K562 (cell line): ENCODE measurements around the gene LSM12. TPM values are rescaled to one million over a fixed set of nuclear protein-coding genes. Genes with fewer than 3 reads are reported as not detected.

ENCODE experiments used
- ATAC-seq: fragments of 200-7000 bp; cut with Tn5 transposase; 3 replicates; pipeline ENCODE4 v1.9.1; 2020; ENCODE audit warnings: moderate library complexity
- BruUV-seq: library from RNA; stranded (reverse); fragments of 400-500 nt; replicated peaks from 2 replicates; lab custom pipeline; 2021; lab: Mats Ljungman, UMichigan
- CTCF ChIA-PET: fragments of 300-600 bp; formaldehyde crosslinking; extraction: SDS; loops from one replicate; lab custom pipeline; 2021; ENCODE audit warnings: low intra/inter-chr PET ratio; lab: Yijun Ruan, JAX
- POLR2A ChIA-PET: fragments of 300-600, 350-650 bp; sonication (Branson Sonifier 250); formaldehyde crosslinking; extraction: SDS; loops from one replicate; lab custom pipeline; 2021; ENCODE audit warnings: antibody characterized with exemption, inconsistent platforms; lab: Yijun Ruan, JAX
- DNase-seq, 4 experiments: peaks; one replicate each; pipeline versions ENCODE4 v3.0.0 to v3.0.0-alpha.2; 2011 to 2018; ENCODE audit warnings: low spot score in 3 of 4, mixed read lengths in 3 of 4; ENCODE audit errors: extremely low read depth in 1 of 4
- FAIRE-seq: peaks from 2 replicates; lab custom pipeline; 2011; peaks lifted over from hg19 to GRCh38; lab: Jason Lieb, UNC
- H2AFZ ChIP-seq: 2 replicates; pipeline ENCODE4 v1.6.0; 2011; ENCODE audit warnings: low read depth, low read length, control low read depth, inconsistent platforms
- H3K27ac ChIP-seq: fragments of 200-600 bp; 3 replicates; pipeline ENCODE4 v1.8.0; 2011; ENCODE audit warnings: low read depth, mild to moderate bottlenecking, control low read depth, inconsistent platforms, low read length, moderate library complexity, mixed read lengths; ENCODE audit errors: extremely low read depth
- H3K27me3 ChIP-seq, 2 experiments: fragments of 300-600 bp in 1 of 2; 2 replicates in 1 of 2; 3 replicates in 1 of 2; pipeline versions ENCODE4 v1.6.0 to v1.8.0; 2011; ENCODE audit warnings: inconsistent platforms in 2 of 2, low read length in 2 of 2, mild to moderate bottlenecking in 1 of 2, mixed read lengths in 1 of 2, moderate library complexity in 1 of 2; ENCODE audit not compliant: control insufficient read depth in 2 of 2, insufficient read depth in 2 of 2
- H3K36me3 ChIP-seq: fragments of 300-600 bp; 3 replicates; pipeline ENCODE4 v1.8.0; 2011; ENCODE audit warnings: mild to moderate bottlenecking, low read length, inconsistent platforms; ENCODE audit not compliant: control insufficient read depth, insufficient read depth
- H3K4me1 ChIP-seq, 2 experiments: fragments of 200-600 bp in 1 of 2; replicated peaks in 1 of 2; 2 replicates in 1 of 2; 3 replicates in 1 of 2; pipeline versions ENCODE4 v1.5.1 to v1.8.0; 2011; ENCODE audit warnings: inconsistent platforms in 2 of 2, low read length in 2 of 2, mild to moderate bottlenecking in 1 of 2, mixed read lengths in 1 of 2, moderate library complexity in 1 of 2; ENCODE audit not compliant: control insufficient read depth in 2 of 2, insufficient read depth in 2 of 2
- H3K4me2 ChIP-seq: 2 replicates; pipeline ENCODE4 v1.6.1; 2011; ENCODE audit warnings: low read length, control low read depth, inconsistent platforms, mixed read lengths; ENCODE audit not compliant: insufficient read depth
- H3K4me3 ChIP-seq: fragments of 200-600 bp; sonication (generic), shearing (Covaris generic); 2 replicates; pipeline ENCODE4 v1.5.1; 2016; ENCODE audit warnings: control low read depth, inconsistent platforms
- H3K79me2 ChIP-seq: fragments of 200-600 bp; 3 replicates; pipeline ENCODE4 v1.8.0; 2011; ENCODE audit warnings: low read length, inconsistent platforms; ENCODE audit not compliant: control insufficient read depth, insufficient read depth
- H3K9ac ChIP-seq, 2 experiments: 2 replicates each; pipeline versions ENCODE4 v1.6.0 to v1.6.1; 2011; ENCODE audit warnings: low read depth in 2 of 2, low read length in 2 of 2, control low read depth in 1 of 2, inconsistent platforms in 1 of 2, mild to moderate bottlenecking in 1 of 2, mixed read lengths in 1 of 2; ENCODE audit not compliant: insufficient read depth in 1 of 2
- H3K9me1 ChIP-seq: one replicate; pipeline ENCODE4 v1.6.0; 2011; ENCODE audit warnings: inconsistent platforms, mild to moderate bottlenecking, low read length, moderate library complexity; ENCODE audit not compliant: control insufficient read depth, insufficient read depth
- H3K9me3 ChIP-seq: replicated peaks from 2 replicates; pipeline ENCODE4 v1.5.1; 2011; ENCODE audit warnings: low read depth, low read length, inconsistent platforms; ENCODE audit not compliant: control insufficient read depth, insufficient read depth
- H4K20me1 ChIP-seq: replicated peaks from 2 replicates; pipeline ENCODE4 v1.6.1; 2011; ENCODE audit warnings: low read length, inconsistent platforms, mixed read lengths; ENCODE audit not compliant: control insufficient read depth, insufficient read depth
- ARID3A ChIP-seq: IDR thresholded peaks from 2 replicates; pipeline ENCODE4 v1.6.1; 2012; ENCODE audit warnings: low read depth, low read length, improper control_type of control experiment, borderline replicate concordance
- CAMTA2 ChIP-seq: fragments of 250-450 bp; sonication (Bioruptor Pico); conservative IDR thresholded peaks from 2 replicates; pipeline ENCODE4 v1.5.1; 2022
- GABPA ChIP-seq: fragments of 200-800 bp; sonication (Bioruptor generic); conservative IDR thresholded peaks from 2 replicates; pipeline ENCODE4 v1.6.1; 2016; ENCODE audit warnings: low read depth, missing genetic modification characterization, missing compliant biosample characterization
- MED1 ChIP-seq: sonication (generic); formaldehyde crosslinking; IDR thresholded peaks from 2 replicates; pipeline ENCODE4 v1.8.1; 2023; ENCODE audit warnings: missing genetic modification reagents, borderline replicate concordance
- NCOA6 ChIP-seq: fragments of 450-650 bp; IDR thresholded peaks from 2 replicates; pipeline ENCODE4 v1.6.1; 2017; ENCODE audit warnings: mild to moderate bottlenecking
- POLR2G ChIP-seq: fragments of 200-400 bp; formaldehyde crosslinking; IDR thresholded peaks from 2 replicates; pipeline ENCODE4 v1.6.1; 2017; ENCODE audit warnings: low read depth, mild to moderate bottlenecking, antibody characterized with exemption, low read length, moderate library complexity
- RBFOX2 ChIP-seq: fragments of 200-400 bp; formaldehyde crosslinking; IDR thresholded peaks from 2 replicates; pipeline ENCODE4 v1.6.1; 2017; ENCODE audit warnings: low read depth, mild to moderate bottlenecking, low read length, moderate library complexity
- RBM39 ChIP-seq: fragments of 200-400 bp; formaldehyde crosslinking; optimal IDR thresholded peaks from 2 replicates; pipeline ENCODE3; 2018; ENCODE audit warnings: low read depth, low read length
- SLC30A9 ChIP-seq: fragments of 250-450 bp; sonication (Bioruptor Pico); IDR thresholded peaks from 2 replicates; pipeline ENCODE4 v1.8.0; 2022; ENCODE audit warnings: mild to moderate bottlenecking, moderate library complexity
- TCF3 ChIP-seq: sonication (generic); formaldehyde crosslinking; IDR thresholded peaks from 2 replicates; pipeline ENCODE4 v1.4.0; 2020; ENCODE audit warnings: mild to moderate bottlenecking, missing genetic modification reagents
- TSC22D4 ChIP-seq: fragments of 450-650 bp; IDR thresholded peaks from 2 replicates; pipeline ENCODE4 v1.6.1; 2016; ENCODE audit warnings: missing genetic modification characterization, missing biosample characterization, control low read depth
- ZBTB11 ChIP-seq, 3 experiments: fragments of 200-800 bp in 1 of 3; fragments of 250-450 bp in 1 of 3; fragments of 450-650 bp in 1 of 3; sonication (Bioruptor Pico) in 1 of 3; sonication (Bioruptor generic) in 1 of 3; formaldehyde crosslinking in 1 of 3; IDR thresholded peaks; 2 replicates each; pipeline versions ENCODE4 v1.6.1 to v1.8.0; 2016 to 2022; ENCODE audit warnings: mild to moderate bottlenecking in 2 of 3, missing genetic modification characterization in 2 of 3, missing compliant biosample characterization in 1 of 3, moderate library complexity in 1 of 3
- WGBS: fragments of 100-300 bp; shearing (Covaris generic); methylation state at CpG from one replicate; pipeline ENCODE4 v1.1.6; 2016; ENCODE audit warnings: low coverage, mixed read lengths; ENCODE audit not compliant: insufficient coverage; ENCODE audit errors: missing lambda C conversion rate; 5-methylcytosine and 5-hydroxymethylcytosine counted together
- in situ Hi-C: fragments of 300-500 bp; cut with MboI; formaldehyde crosslinking; loops from 4 replicates; pipeline ENCODE4 v1.15.0; 2018; ENCODE audit warnings: inconsistent platforms, mixed read lengths
- intact Hi-C: fragments of 100-400 bp; cut with micrococcal nuclease; formaldehyde crosslinking; loops from 2 replicates; pipeline ENCODE4 v1.14.2; 2022
- polyA plus RNA-seq, 8 experiments: library from polyadenylated mRNA; depleted of rRNA in 4 of 8; stranded (reverse) in 5 of 8; unstranded in 3 of 8; fragments of >200 nt; fragmentation: Nextera tagmentation in 2 of 8; fragmentation: Illumina TruSeq in 1 of 8; extraction: Ambion mirVana in 2 of 8; extraction: Trizol in 1 of 8; gene quantifications; 2 replicates each; pipeline versions ENCODE4 v1.2.1 to v1.2.3, GENCODE V29; 2011 to 2014; ENCODE audit warnings: inconsistent platforms in 1 of 8, missing spikeins in 1 of 8
- total RNA-seq, 7 experiments: library from RNA; depleted of rRNA in 6 of 7; stranded (reverse); fragments of >200 nt in 6 of 7; fragmentation: Illumina TruSeq in 2 of 7; extraction: Trizol in 2 of 7; gene quantifications; 2 replicates each; pipeline versions ENCODE4 v1.2.1 to v1.2.3, GENCODE V29; 2011 to 2021; ENCODE audit warnings: low replicate concordance in 1 of 7

LSM12 gene
- total and polyA plus RNA-seq, 9 of the 15 experiments (the other 6 are each of a cell fraction or from before 2014, with no cell fraction given), result 53.0 to 258 (median 89.3) TPM

- Histone ChIP-seq H3K4me1 (peaks cover 0 to 11% of the 10 kb centered on the region in 2 experiments; a peak in 1 of 5 replicates), H3K4me3 (no peak overlapping the region), H3K79me2 (no peaks in the 10 kb centered on the region), H3K27me3 (no peaks in the 10 kb centered on the region), H3K9ac (peak overlapping the region in 1 of 2 experiments; percentile 59; a peak in 2 of 4 replicates), H4K20me1 (no peaks in the 10 kb centered on the region), H3K9me1 (no peaks in the 10 kb centered on the region), H3K36me3 (peaks cover 51% of the 10 kb centered on the region; the same call in 2 of the 3 replicates), H3K9me3 (no peaks in the 10 kb centered on the region), H3K4me2 (no peak overlapping the region), H3K27ac (no peak overlapping the region), H2AFZ (no peak overlapping the region)
- in situ Hi-C loops (no loop called here), intact Hi-C loops (no loop called here)
- no peak for DNase-seq
- 86% methylated on average over 11 of the region's 19 CpGs for WGBS
- POLR2A ChIA-PET, result interaction anchor here (1.1 kb wide), 1 partner anchor 11 kb away, joined by 3 read pairs; the partner anchor contains the start of gene LSM12
- BruUV-seq, result no TSS peak
- no peak for FAIRE-seq
- ATAC-seq, result no peak
- TF ChIP-seq MED1 (CRISPR knock-in tag) (no peak), ZBTB11 (CRISPR knock-in tag; IDR thresholded peaks at IDR 0.05) (no peak), POLR2G (peak; percentile 56; the same call in 1 of the 2 replicates), RBFOX2 (peak; percentile 54), GABPA (tag) (no peak), TSC22D4 (tag) (no peak), RBM39 (no peak), NCOA6 (no peak), SLC30A9 (no peak), TCF3 (CRISPR knock-in tag) (no peak), ARID3A (no peak), CAMTA2 (CRISPR knock-in tag) (no peak)
- CTCF ChIA-PET, result no interaction called here
Observed at GRCh38 chr17:44078412-44078811, 11.9 kb upstream of the LSM12 start.
